ENCODE results near the gene NDUFB4. TPM values are rescaled to one million over a fixed set of nuclear protein-coding genes. Genes with fewer than 3 reads are reported as not detected.

NDUFB4 gene
- total RNA-seq, 1 donor from 2014 or later, result 80.4 TPM

- TF ChIP-seq CTCF (IDR thresholded peaks at IDR 0.05), result no peak
- no peak for ATAC-seq (ENCODE audit: low read depth)
- intact Hi-C loops (cut with micrococcal nuclease), result no loop called here
- no peaks in the 10 kb centered on the region for H3K9me3 Mint-ChIP-seq
- no peak overlapping the region for H3K4me3 Mint-ChIP-seq
- ChIA-PET POLR2A (no interaction called here), CTCF (no interaction called here)
- DNase-seq, result no peak
- no peaks in the 10 kb centered on the region for H3K27me3 Mint-ChIP-seq
- H3K36me3 Mint-ChIP-seq (ENCODE audit: low read depth), result peaks cover 29% of the 10 kb centered on the region
- no peak overlapping the region for H3K27ac Mint-ChIP-seq
- H3K4me1 Mint-ChIP-seq, result peaks cover 1% of the 10 kb centered on the region
These were observed 5.4 kb downstream of the NDUFB4 start for GRCh38 chr3:120601554-120601953.

GRCh38 chr3:120602682-120603081 lies 6.5 kb downstream of the NDUFB4 start:
- intact Hi-C loops (cut with micrococcal nuclease), result no loop called here
- DNase-seq (no peak), ATAC-seq (ENCODE audit: low read depth) (no peak)
- H3K36me3 Mint-ChIP-seq (ENCODE audit: low read depth), result peaks cover 27% of the 10 kb centered on the region
- POLR2A ChIA-PET, result no interaction called here
- no peaks in the 10 kb centered on the region for H3K4me1 Mint-ChIP-seq
- no peak overlapping the region for H3K27ac Mint-ChIP-seq
- TF ChIP-seq CTCF (IDR thresholded peaks at IDR 0.05), result no peak
- H3K4me3 Mint-ChIP-seq, result no peak overlapping the region
- CTCF ChIA-PET, result no interaction called here
- no peaks in the 10 kb centered on the region for H3K27me3 Mint-ChIP-seq
- no peaks in the 10 kb centered on the region for H3K9me3 Mint-ChIP-seq

GRCh38 chr3:120604382-120604781 lies 8.2 kb downstream of the NDUFB4 start:
- ATAC-seq (ENCODE audit: low read depth) (no peak), DNase-seq (no peak)
- intact Hi-C loops (cut with micrococcal nuclease), result no loop called here
- no peaks in the 10 kb centered on the region for H3K27me3 Mint-ChIP-seq
- no peak overlapping the region for H3K27ac Mint-ChIP-seq
- peaks cover 27% of the 10 kb centered on the region for H3K36me3 Mint-ChIP-seq (ENCODE audit: low read depth)
- ChIA-PET CTCF (no interaction called here), POLR2A (no interaction called here)
- TF ChIP-seq CTCF (IDR thresholded peaks at IDR 0.05), result no peak
- no peaks in the 10 kb centered on the region for H3K4me1 Mint-ChIP-seq
- no peaks in the 10 kb centered on the region for H3K9me3 Mint-ChIP-seq
- no peak overlapping the region for H3K4me3 Mint-ChIP-seq

- POLR2A ChIA-PET, result no interaction called here
- ATAC-seq (ENCODE audit: low read depth), result no peak
These were observed 8.6 kb downstream of the NDUFB4 start for GRCh38 chr3:120604784-120605183.

GRCh38 chr3:120608506-120608905 lies 12.4 kb downstream of the NDUFB4 start:
- ChIA-PET POLR2A (no interaction called here), CTCF (no interaction called here)
- H3K27ac Mint-ChIP-seq, result no peak overlapping the region
- intact Hi-C loops (cut with micrococcal nuclease), result no loop called here
- no peak for ATAC-seq (ENCODE audit: low read depth)
- no peaks in the 10 kb centered on the region for H3K4me1 Mint-ChIP-seq
- no peaks in the 10 kb centered on the region for H3K36me3 Mint-ChIP-seq (ENCODE audit: low read depth)
- TF ChIP-seq CTCF (IDR thresholded peaks at IDR 0.05), result no peak
- H3K9me3 Mint-ChIP-seq, result no peaks in the 10 kb centered on the region
- no peak overlapping the region for H3K4me3 Mint-ChIP-seq
- no peak for DNase-seq
- H3K27me3 Mint-ChIP-seq, result peaks cover 5% of the 10 kb centered on the region

More at GRCh38 chr3:120604784-120605183, 8.6 kb downstream of the NDUFB4 start:
- Mint-ChIP-seq H3K27me3 (no peaks in the 10 kb centered on the region), H3K36me3 (ENCODE audit: low read depth) (peaks cover 27% of the 10 kb centered on the region), H3K27ac (no peak overlapping the region), H3K9me3 (no peaks in the 10 kb centered on the region), H3K4me1 (no peaks in the 10 kb centered on the region), H3K4me3 (no peak overlapping the region)
- CTCF ChIA-PET, result no interaction called here
- intact Hi-C loops (cut with micrococcal nuclease), result no loop called here
- DNase-seq, result no peak
- no peak for TF ChIP-seq CTCF (IDR thresholded peaks at IDR 0.05)
